HUDEP-2 (cell line): Measurements from ENCODE around the gene AKR1C1.
"Not testable (repeated sequence)": the region's sequence is repeated elsewhere in the genome, so short reads cannot be mapped to it uniquely, and the experiment has no call there.

Experiments
- DNase-seq, 76 experiments: peaks; one replicate each; lab custom pipeline; 2025; ENCODE audit not compliant: unreplicated experiment in 76 of 76; lab: John Stamatoyannopoulos, UW

AKR1C1 gene

GRCh38 chr10:5013385-5013784 lies 50.2 kb downstream of the AKR1C1 start:
- DNase-seq = no peak

- DNase-seq = not testable (repeated sequence)
Observed at GRCh38 chr10:5014200-5014910, 51.1 kb downstream of the AKR1C1 start.

GRCh38 chr10:5014936-5015335 lies 51.7 kb downstream of the AKR1C1 start:
- peak in 34 of 76 experiments; percentile 3 to 56 (median 20) for DNase-seq

- DNase-seq = no peak
Observed at GRCh38 chr10:5018134-5018533, 54.9 kb downstream of the AKR1C1 start.

GRCh38 chr10:5018671-5019277 lies 55.6 kb downstream of the AKR1C1 start:
- DNase-seq = peak in 8 of 76 experiments; percentile 3 to 36 (median 8)

- peak in 53 of 76 experiments; percentile 3 to 78 (median 33) for DNase-seq
Observed at GRCh38 chr10:5019770-5020612, 56.8 kb downstream of the AKR1C1 start.

GRCh38 chr10:5021624-5022290 lies 58.5 kb downstream of the AKR1C1 start:
- DNase-seq = not testable (repeated sequence)

- peak in 1 of 76 experiments; percentile 2 for DNase-seq
Observed at GRCh38 chr10:5023177-5023805, 60.1 kb downstream of the AKR1C1 start.

GRCh38 chr10:5025461-5025881 lies 62.3 kb downstream of the AKR1C1 start:
- DNase-seq = peak in 17 of 76 experiments; percentile 4 to 56 (median 10)

- DNase-seq = no peak
Observed at GRCh38 chr10:5030989-5031388, 67.8 kb downstream of the AKR1C1 start.

GRCh38 chr10:5031588-5031987 lies 68.4 kb downstream of the AKR1C1 start:
- DNase-seq = not testable (repeated sequence)

- not testable (repeated sequence) for DNase-seq
Observed at GRCh38 chr10:5032444-5032843, 69.2 kb downstream of the AKR1C1 start.
